SU-DHL-6 (cell line): ENCODE measurements around the gene SLFN12.

Experiments
- EZH2phosphoT487 ChIP-seq: fragments of 200-600 bp; sonication (generic), shearing (Covaris generic); conservative IDR thresholded peaks from 2 replicates; pipeline ENCODE4 v1.6.1; 2018; ENCODE audit warnings: mild to moderate bottlenecking, antibody characterized with exemption, low read length, moderate library complexity, mixed read lengths
- TF ChIP-seq, protein P1 (sequence below): fragments of 200-600 bp; sonication (generic); IDR thresholded peaks from one replicate; pipeline ENCODE4 v1.5.1; 2017; ENCODE audit warnings: antibody characterized with exemption, mild to moderate bottlenecking, low read length, moderate library complexity; ENCODE audit not compliant: insufficient read depth, poor library complexity, severe bottlenecking

GRCh38 chr17:35438433-35438832 lies 6.1 kb upstream of the SLFN12 start:
- TF ChIP-seq, protein P1, sequence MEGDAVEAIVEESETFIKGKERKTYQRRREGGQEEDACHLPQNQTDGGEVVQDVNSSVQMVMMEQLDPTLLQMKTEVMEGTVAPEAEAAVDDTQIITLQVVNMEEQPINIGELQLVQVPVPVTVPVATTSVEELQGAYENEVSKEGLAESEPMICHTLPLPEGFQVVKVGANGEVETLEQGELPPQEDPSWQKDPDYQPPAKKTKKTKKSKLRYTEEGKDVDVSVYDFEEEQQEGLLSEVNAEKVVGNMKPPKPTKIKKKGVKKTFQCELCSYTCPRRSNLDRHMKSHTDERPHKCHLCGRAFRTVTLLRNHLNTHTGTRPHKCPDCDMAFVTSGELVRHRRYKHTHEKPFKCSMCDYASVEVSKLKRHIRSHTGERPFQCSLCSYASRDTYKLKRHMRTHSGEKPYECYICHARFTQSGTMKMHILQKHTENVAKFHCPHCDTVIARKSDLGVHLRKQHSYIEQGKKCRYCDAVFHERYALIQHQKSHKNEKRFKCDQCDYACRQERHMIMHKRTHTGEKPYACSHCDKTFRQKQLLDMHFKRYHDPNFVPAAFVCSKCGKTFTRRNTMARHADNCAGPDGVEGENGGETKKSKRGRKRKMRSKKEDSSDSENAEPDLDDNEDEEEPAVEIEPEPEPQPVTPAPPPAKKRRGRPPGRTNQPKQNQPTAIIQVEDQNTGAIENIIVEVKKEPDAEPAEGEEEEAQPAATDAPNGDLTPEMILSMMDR, result no peak
- TF ChIP-seq EZH2phosphoT487, result no peak
